NCI-H1930 (cell line): Measurements from ENCODE around the gene STXBP5.

ENCODE experiments used
- DNase-seq, 2 experiments: peaks; one replicate each; lab custom pipeline; 2025; lab: John Stamatoyannopoulos, UW

STXBP5 gene

DNA sequence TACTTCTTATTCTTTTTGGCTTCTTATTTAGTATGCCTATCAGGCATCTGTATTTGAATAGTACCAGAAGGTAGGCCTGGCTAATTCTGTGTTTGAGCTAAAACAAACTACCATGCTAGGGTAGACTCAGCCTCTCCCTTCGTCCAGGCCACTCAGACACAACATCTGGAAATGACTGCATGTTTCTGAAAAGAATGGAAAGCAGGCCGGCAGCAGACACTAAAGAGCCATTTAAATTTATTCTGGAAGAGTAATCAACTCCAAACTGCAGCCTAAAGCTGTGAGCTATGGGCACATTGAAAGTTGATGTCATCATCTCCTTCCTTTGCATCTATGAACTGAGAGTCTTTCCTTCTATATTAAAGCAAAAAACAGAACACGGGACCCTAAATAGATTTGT, 233.4 kb downstream of the STXBP5 start:
- DNase-seq = no peak

DNA sequence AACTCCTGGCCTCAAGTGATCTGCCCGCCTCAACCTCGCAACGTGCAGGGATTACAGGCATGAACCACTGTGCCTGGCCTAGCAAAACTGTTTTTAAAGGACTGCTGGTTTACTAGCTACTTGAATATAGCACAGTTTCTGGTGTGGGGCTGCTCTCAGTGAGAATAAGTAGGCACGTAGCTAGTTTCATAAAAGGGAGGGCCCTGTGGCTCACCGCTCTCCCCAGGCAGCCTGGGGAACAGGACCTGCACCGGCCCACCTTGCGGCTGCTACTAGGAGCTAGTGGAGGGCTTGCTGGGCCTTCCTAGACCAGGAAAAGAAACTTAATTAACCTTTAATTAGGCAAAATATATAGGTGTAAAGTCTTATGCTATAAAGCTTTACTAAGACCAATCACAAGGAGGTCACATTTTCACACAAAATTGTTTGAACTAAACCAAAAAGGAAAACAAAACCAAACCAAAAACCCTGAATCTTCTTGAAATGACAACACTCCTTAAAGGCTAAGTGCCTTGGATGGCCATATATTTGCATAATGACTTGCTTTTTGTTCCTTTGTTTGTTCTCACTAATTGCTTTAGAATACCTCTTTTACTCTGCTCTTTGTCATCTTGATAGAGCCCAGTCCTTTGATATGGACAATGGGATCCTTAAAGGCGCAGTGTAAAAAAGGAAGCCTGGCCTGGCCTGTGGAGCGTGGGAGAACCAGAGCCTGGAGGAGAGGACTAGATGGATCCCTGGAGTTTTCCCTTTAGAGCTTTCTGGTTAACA, 234.7 kb downstream of the STXBP5 start:
- no peak for DNase-seq
